Mammary epithelial cell (primary cell): Measurements from ENCODE around the gene GDF10.

Experiments used
- EZH2 ChIP-seq: IDR thresholded peaks from 2 replicates; pipeline ENCODE4 v1.6.1; 2012; ENCODE audit warnings: low read length, inconsistent platforms, borderline replicate concordance
- TF ChIP-seq, protein P1 (sequence below), 2 donors: IDR thresholded peaks in 1 of 2; conservative IDR thresholded peaks in 1 of 2; 2 replicates each; pipeline ENCODE4 v1.5.1; 2011 to 2012; ENCODE audit warnings: inconsistent platforms in 2 of 2, low read length in 2 of 2, mild to moderate bottlenecking in 2 of 2, control low read depth in 1 of 2, low read depth in 1 of 2; ENCODE audit not compliant: insufficient read depth in 1 of 2; ENCODE audit errors: extremely low read depth in 1 of 2

DNA sequence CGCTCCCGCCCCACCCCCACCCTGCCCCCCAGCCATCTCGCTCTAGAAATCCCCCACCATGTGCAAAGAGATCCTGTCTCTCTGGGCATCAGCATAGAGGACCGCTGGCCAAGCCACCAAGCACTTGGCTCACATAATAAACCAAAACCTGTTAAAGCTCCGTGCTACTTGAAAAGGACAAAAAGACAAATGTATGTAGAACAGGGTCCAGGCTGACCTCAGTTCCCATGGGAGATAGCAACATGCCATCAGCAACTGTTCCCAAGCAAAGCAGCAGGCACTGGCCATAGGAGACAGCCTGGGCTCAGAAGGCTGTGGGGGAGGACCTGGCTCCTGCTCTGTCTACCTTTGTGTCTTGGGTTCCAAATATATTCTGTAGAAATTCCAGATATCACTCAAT lies 38.4 kb upstream of the GDF10 start:
- TF ChIP-seq, protein P1, sequence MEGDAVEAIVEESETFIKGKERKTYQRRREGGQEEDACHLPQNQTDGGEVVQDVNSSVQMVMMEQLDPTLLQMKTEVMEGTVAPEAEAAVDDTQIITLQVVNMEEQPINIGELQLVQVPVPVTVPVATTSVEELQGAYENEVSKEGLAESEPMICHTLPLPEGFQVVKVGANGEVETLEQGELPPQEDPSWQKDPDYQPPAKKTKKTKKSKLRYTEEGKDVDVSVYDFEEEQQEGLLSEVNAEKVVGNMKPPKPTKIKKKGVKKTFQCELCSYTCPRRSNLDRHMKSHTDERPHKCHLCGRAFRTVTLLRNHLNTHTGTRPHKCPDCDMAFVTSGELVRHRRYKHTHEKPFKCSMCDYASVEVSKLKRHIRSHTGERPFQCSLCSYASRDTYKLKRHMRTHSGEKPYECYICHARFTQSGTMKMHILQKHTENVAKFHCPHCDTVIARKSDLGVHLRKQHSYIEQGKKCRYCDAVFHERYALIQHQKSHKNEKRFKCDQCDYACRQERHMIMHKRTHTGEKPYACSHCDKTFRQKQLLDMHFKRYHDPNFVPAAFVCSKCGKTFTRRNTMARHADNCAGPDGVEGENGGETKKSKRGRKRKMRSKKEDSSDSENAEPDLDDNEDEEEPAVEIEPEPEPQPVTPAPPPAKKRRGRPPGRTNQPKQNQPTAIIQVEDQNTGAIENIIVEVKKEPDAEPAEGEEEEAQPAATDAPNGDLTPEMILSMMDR (conservative IDR thresholded peaks at IDR 0.05 in 1 of 2, IDR thresholded peaks at IDR 0.05 in 1 of 2; ENCODE audit: extremely low read depth in 1 of 2, insufficient read depth in 1 of 2, low read depth in 1 of 2, low read length in 2 of 2): no peak
- TF ChIP-seq EZH2: no peak
